Neural cell (in vitro differentiated cells): Measurements from ENCODE around the gene PTPRS. TPM values are rescaled to one million over a fixed set of nuclear protein-coding genes. Genes with fewer than 3 reads are reported as not detected.

Source experiments
- H2AFZ ChIP-seq: fragments of 200-600, 300-800 bp; sonication (generic), shearing (Covaris generic); 2 replicates; pipeline ENCODE4 v1.6.0; 2014; ENCODE audit warnings: low read depth, mild to moderate bottlenecking, antibody characterized with exemption, low read length, moderate library complexity
- H3F3A ChIP-seq: fragments of 200-600 bp; shearing (Covaris generic); 2 replicates; pipeline ENCODE4 v1.6.1; 2016; ENCODE audit warnings: mild to moderate bottlenecking, moderate library complexity, mixed read lengths, antibody characterized with exemption, low read length; ENCODE audit not compliant: insufficient read depth, poor library complexity, severe bottlenecking
- H3K27ac ChIP-seq: fragments of 200-600, 300-800 bp; sonication (generic), shearing (Covaris generic); 2 replicates; pipeline ENCODE4 v1.5.1; 2014; ENCODE audit warnings: mild to moderate bottlenecking, low read length, moderate library complexity
- H3K27me3 ChIP-seq: fragments of 300-800, 200-600 bp; sonication (generic), shearing (Covaris generic); 2 replicates; pipeline ENCODE4 v1.6.0; 2014; ENCODE audit warnings: mild to moderate bottlenecking, low read depth, low read length, moderate library complexity; ENCODE audit not compliant: insufficient read depth
- H3K36me3 ChIP-seq: fragments of 300-800, 200-600 bp; sonication (generic), shearing (Covaris generic); 2 replicates; pipeline ENCODE4 v1.5.1; 2014; ENCODE audit warnings: mild to moderate bottlenecking, antibody characterized with exemption, low read length, moderate library complexity; ENCODE audit not compliant: insufficient read depth
- H3K4me2 ChIP-seq: fragments of 300-800, 200-600 bp; sonication (generic), shearing (Covaris generic); 2 replicates; pipeline ENCODE4 v1.6.0; 2014; ENCODE audit warnings: mild to moderate bottlenecking, low read length
- H3K4me3 ChIP-seq: fragments of 300-800, 200-600 bp; sonication (generic), shearing (Covaris generic); 2 replicates; pipeline ENCODE4 v1.5.1; 2014; ENCODE audit warnings: mild to moderate bottlenecking, low read length, moderate library complexity
- H3K79me2 ChIP-seq: fragments of 200-600 bp; shearing (Covaris generic); replicated peaks from 2 replicates; pipeline ENCODE4 v1.6.0; 2014; ENCODE audit warnings: mild to moderate bottlenecking, low read length, moderate library complexity; ENCODE audit not compliant: insufficient read depth
- H3K9ac ChIP-seq: fragments of 300-800, 200-600 bp; sonication (generic), shearing (Covaris generic); 2 replicates; pipeline ENCODE4 v1.6.1; 2016; ENCODE audit warnings: mild to moderate bottlenecking, low read length, mixed read lengths
- H3K9me2 ChIP-seq: fragments of 200-600 bp; shearing (Covaris generic); 2 replicates; pipeline ENCODE4 v1.6.1; 2016; ENCODE audit warnings: mild to moderate bottlenecking, low read length, mixed read lengths; ENCODE audit not compliant: insufficient read depth
- H3K9me3 ChIP-seq: fragments of 200-600, 300-800 bp; sonication (generic), shearing (Covaris generic); 2 replicates; pipeline ENCODE4 v1.6.1; 2016; ENCODE audit warnings: mild to moderate bottlenecking, mixed run types, low read length, moderate library complexity, mixed read lengths
- H4K20me1 ChIP-seq: fragments of 200-600 bp; shearing (Covaris generic); 2 replicates; pipeline ENCODE4 v1.6.1; 2016; ENCODE audit warnings: mild to moderate bottlenecking, mixed run types; ENCODE audit not compliant: insufficient read depth
- EP300 ChIP-seq: fragments of 450-650 bp; conservative IDR thresholded peaks from 2 replicates; pipeline ENCODE4 v1.6.1; 2014; ENCODE audit warnings: antibody characterized with exemption, mild to moderate bottlenecking, moderate library complexity; ENCODE audit not compliant: poor library complexity, severe bottlenecking
- EZH2 ChIP-seq: fragments of 200-600, 300-800 bp; shearing (Covaris generic), sonication (generic); IDR thresholded peaks from 2 replicates; pipeline ENCODE4 v1.6.1; 2014; ENCODE audit warnings: antibody characterized with exemption, low read length, borderline replicate concordance, mild to moderate bottlenecking; ENCODE audit not compliant: insufficient read depth, poor library complexity, severe bottlenecking
- MXI1 ChIP-seq: fragments of 450-650 bp; conservative IDR thresholded peaks from 2 replicates; pipeline ENCODE4 v1.6.1; 2014; ENCODE audit warnings: antibody characterized with exemption, mild to moderate bottlenecking; ENCODE audit not compliant: poor library complexity, severe bottlenecking
- POLR2AphosphoS5 ChIP-seq: IDR thresholded peaks from 2 replicates; pipeline ENCODE4 v1.6.1; 2012
- RAD21 ChIP-seq: fragments of 450-650 bp; conservative IDR thresholded peaks from 2 replicates; pipeline ENCODE4 v1.6.1; 2014; ENCODE audit warnings: antibody characterized with exemption, mild to moderate bottlenecking, moderate library complexity
- SMC3 ChIP-seq: fragments of 450-650 bp; conservative IDR thresholded peaks from 2 replicates; pipeline ENCODE4 v1.6.1; 2014; ENCODE audit warnings: antibody characterized with exemption, mild to moderate bottlenecking, moderate library complexity; ENCODE audit not compliant: poor library complexity
- TAF1 ChIP-seq: IDR thresholded peaks from 2 replicates; pipeline ENCODE4 v1.6.1; 2012; ENCODE audit warnings: low read depth
- polyA plus RNA-seq: library from polyadenylated mRNA; depleted of rRNA; stranded (reverse); fragments of >200 nt; gene quantifications from 2 replicates; pipeline ENCODE4 v1.2.3, GENCODE V29; 2014
- TF ChIP-seq, protein P1 (sequence below): IDR thresholded peaks from 2 replicates; pipeline ENCODE4 v1.6.1; 2012; ENCODE audit warnings: borderline replicate concordance
- TF ChIP-seq, protein P2 (sequence below): fragments of 450-650 bp; IDR thresholded peaks from 2 replicates; pipeline ENCODE4 v1.5.1; 2014; ENCODE audit warnings: antibody characterized with exemption, mild to moderate bottlenecking, moderate library complexity; ENCODE audit not compliant: poor library complexity, severe bottlenecking

The PTPRS gene
- polyA plus RNA-seq, 1 donor from 2014 or later = 121 TPM

- TF ChIP-seq RAD21 = no peak
- TF ChIP-seq EZH2 = no peak
- TF ChIP-seq EP300 = no peak
- TF ChIP-seq TAF1 = no peak
- no peak for TF ChIP-seq MXI1
- no peak for TF ChIP-seq SMC3
- no peak for TF ChIP-seq POLR2AphosphoS5
- TF ChIP-seq, protein P1, sequence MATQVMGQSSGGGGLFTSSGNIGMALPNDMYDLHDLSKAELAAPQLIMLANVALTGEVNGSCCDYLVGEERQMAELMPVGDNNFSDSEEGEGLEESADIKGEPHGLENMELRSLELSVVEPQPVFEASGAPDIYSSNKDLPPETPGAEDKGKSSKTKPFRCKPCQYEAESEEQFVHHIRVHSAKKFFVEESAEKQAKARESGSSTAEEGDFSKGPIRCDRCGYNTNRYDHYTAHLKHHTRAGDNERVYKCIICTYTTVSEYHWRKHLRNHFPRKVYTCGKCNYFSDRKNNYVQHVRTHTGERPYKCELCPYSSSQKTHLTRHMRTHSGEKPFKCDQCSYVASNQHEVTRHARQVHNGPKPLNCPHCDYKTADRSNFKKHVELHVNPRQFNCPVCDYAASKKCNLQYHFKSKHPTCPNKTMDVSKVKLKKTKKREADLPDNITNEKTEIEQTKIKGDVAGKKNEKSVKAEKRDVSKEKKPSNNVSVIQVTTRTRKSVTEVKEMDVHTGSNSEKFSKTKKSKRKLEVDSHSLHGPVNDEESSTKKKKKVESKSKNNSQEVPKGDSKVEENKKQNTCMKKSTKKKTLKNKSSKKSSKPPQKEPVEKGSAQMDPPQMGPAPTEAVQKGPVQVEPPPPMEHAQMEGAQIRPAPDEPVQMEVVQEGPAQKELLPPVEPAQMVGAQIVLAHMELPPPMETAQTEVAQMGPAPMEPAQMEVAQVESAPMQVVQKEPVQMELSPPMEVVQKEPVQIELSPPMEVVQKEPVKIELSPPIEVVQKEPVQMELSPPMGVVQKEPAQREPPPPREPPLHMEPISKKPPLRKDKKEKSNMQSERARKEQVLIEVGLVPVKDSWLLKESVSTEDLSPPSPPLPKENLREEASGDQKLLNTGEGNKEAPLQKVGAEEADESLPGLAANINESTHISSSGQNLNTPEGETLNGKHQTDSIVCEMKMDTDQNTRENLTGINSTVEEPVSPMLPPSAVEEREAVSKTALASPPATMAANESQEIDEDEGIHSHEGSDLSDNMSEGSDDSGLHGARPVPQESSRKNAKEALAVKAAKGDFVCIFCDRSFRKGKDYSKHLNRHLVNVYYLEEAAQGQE = no peak
- H2AFZ ChIP-seq = no peak overlapping the region
- no peaks in the 10 kb centered on the region for H3F3A ChIP-seq
- H3K36me3 ChIP-seq = no peaks in the 10 kb centered on the region
- peaks cover 3% of the 10 kb centered on the region for H4K20me1 ChIP-seq
- peaks cover 36% of the 10 kb centered on the region for H3K79me2 ChIP-seq
- peak overlapping the region; percentile 54 for H3K4me3 ChIP-seq
- no peaks in the 10 kb centered on the region for H3K9me3 ChIP-seq
- H3K27me3 ChIP-seq = no peaks in the 10 kb centered on the region
- H3K9me2 ChIP-seq = no peaks in the 10 kb centered on the region
- no peak overlapping the region for H3K4me2 ChIP-seq
- H3K27ac ChIP-seq = peak overlapping the region; percentile 34
- H3K9ac ChIP-seq = no peak overlapping the region
Measured at GRCh38 chr19:5341448-5341820, 822 bp upstream of the PTPRS start.

GRCh38 chr19:5339950-5340636, 519 bp downstream of the PTPRS start:
- H3K27me3 ChIP-seq = no peaks in the 10 kb centered on the region
- peak overlapping the region; percentile 99 for H3K9ac ChIP-seq
- H3K27ac ChIP-seq = peak overlapping the region; percentile 97
- no peak overlapping the region for H2AFZ ChIP-seq
- peak overlapping the region; percentile 98 for H3K4me3 ChIP-seq
- no peak overlapping the region for H3K4me2 ChIP-seq
- no peaks in the 10 kb centered on the region for H3K9me2 ChIP-seq
- H3K36me3 ChIP-seq = no peaks in the 10 kb centered on the region
- TF ChIP-seq RAD21 (no peak), EZH2 (no peak), POLR2AphosphoS5 (no peak), TAF1 (no peak), MXI1 (no peak), SMC3 (no peak), EP300 (no peak)
- TF ChIP-seq, protein P1 = no peak
- TF ChIP-seq, protein P2, sequence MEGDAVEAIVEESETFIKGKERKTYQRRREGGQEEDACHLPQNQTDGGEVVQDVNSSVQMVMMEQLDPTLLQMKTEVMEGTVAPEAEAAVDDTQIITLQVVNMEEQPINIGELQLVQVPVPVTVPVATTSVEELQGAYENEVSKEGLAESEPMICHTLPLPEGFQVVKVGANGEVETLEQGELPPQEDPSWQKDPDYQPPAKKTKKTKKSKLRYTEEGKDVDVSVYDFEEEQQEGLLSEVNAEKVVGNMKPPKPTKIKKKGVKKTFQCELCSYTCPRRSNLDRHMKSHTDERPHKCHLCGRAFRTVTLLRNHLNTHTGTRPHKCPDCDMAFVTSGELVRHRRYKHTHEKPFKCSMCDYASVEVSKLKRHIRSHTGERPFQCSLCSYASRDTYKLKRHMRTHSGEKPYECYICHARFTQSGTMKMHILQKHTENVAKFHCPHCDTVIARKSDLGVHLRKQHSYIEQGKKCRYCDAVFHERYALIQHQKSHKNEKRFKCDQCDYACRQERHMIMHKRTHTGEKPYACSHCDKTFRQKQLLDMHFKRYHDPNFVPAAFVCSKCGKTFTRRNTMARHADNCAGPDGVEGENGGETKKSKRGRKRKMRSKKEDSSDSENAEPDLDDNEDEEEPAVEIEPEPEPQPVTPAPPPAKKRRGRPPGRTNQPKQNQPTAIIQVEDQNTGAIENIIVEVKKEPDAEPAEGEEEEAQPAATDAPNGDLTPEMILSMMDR = no peak
- peaks cover 12% of the 10 kb centered on the region for H4K20me1 ChIP-seq
- H3F3A ChIP-seq = no peaks in the 10 kb centered on the region
- no peaks in the 10 kb centered on the region for H3K9me3 ChIP-seq
- peaks cover 49% of the 10 kb centered on the region for H3K79me2 ChIP-seq
